ENCODE data around the gene KDM5A. TPM values are rescaled to one million over a fixed set of nuclear protein-coding genes. Genes with fewer than 3 reads are reported as not detected.
"Not testable (repeated sequence)": the region's sequence is repeated elsewhere in the genome, so short reads cannot be mapped to it uniquely, and the experiment has no call there.

KDM5A gene
- total RNA-seq, 1 donor from 2014 or later = 72.0 TPM

GRCh38 chr12:401235-402028 is 12.3 kb upstream of the KDM5A start, which contains the start of gene CCDC77:
CCDC77 (plus strand) TSS chr12:401644; CDS start chr12:409384, 7,740 bp downstream.
- DNase-seq = peak; percentile 93
- intact Hi-C loops (cut with DNase I) = no loop called here
- peak within 1 kb of the TSS; percentile 76 for H3K27ac ChIP-seq

GRCh38 chr12:400828-401227 is 11.7 kb upstream of the KDM5A start:
- intact Hi-C loops (cut with DNase I) = no loop called here
- no peaks in the 10 kb centered on the region for H3K36me3 ChIP-seq
- no peak for DNase-seq
- H3K27ac ChIP-seq = no peak overlapping the region
- H3K27me3 ChIP-seq = no peaks in the 10 kb centered on the region
- no peak for ATAC-seq
- no peaks in the 10 kb centered on the region for H3K9me3 ChIP-seq
- TF ChIP-seq CTCF (IDR thresholded peaks at IDR 0.05) = no peak
- H3K4me1 ChIP-seq = peaks cover 13% of the 10 kb centered on the region
- H3K4me3 ChIP-seq = peak overlapping the region; percentile 90

More at GRCh38 chr12:401235-402028, 12.3 kb upstream of the KDM5A start, which contains the start of gene CCDC77:
- Histone ChIP-seq H3K4me3 (peak within 1 kb of the TSS; percentile 90), H3K9me3 (no peaks in the 10 kb centered on the region), H3K4me1 (peaks cover 13% of the 10 kb centered on the region), H3K36me3 (no peaks in the 10 kb centered on the region), H3K27me3 (no peaks in the 10 kb centered on the region)
- peak; percentile 100 for ATAC-seq
- TF ChIP-seq CTCF (IDR thresholded peaks at IDR 0.05) = peak; percentile 27

GRCh38 chr12:388541-389141 is 479 bp downstream of the KDM5A start:
- peak overlapping the region; percentile 86 for H3K4me3 ChIP-seq
- peak overlapping the region; percentile 94 for H3K27ac ChIP-seq
- H3K27me3 ChIP-seq = no peaks in the 10 kb centered on the region
- DNase-seq = peak; percentile 67
- intact Hi-C loops (cut with DNase I) = no loop called here
- no peak for TF ChIP-seq CTCF (IDR thresholded peaks at IDR 0.05)
- peak; percentile 34 for ATAC-seq
- no peaks in the 10 kb centered on the region for H3K9me3 ChIP-seq
- H3K4me1 ChIP-seq = peaks cover 25% of the 10 kb centered on the region
- peaks cover 12% of the 10 kb centered on the region for H3K36me3 ChIP-seq

- peak overlapping the region; percentile 94 for H3K27ac ChIP-seq
- DNase-seq = no peak
Measured at GRCh38 chr12:388012-388411, 1.1 kb downstream of the KDM5A start.

GRCh38 chr12:386651-387050 is 2.5 kb downstream of the KDM5A start:
- Histone ChIP-seq H3K27me3 (no peaks in the 10 kb centered on the region), H3K9me3 (no peaks in the 10 kb centered on the region), H3K36me3 (peaks cover 32% of the 10 kb centered on the region), H3K4me1 (peaks cover 25% of the 10 kb centered on the region), H3K27ac (no peak overlapping the region), H3K4me3 (peak overlapping the region; percentile 86)
- no peak for TF ChIP-seq CTCF (IDR thresholded peaks at IDR 0.05)
- DNase-seq (no peak), ATAC-seq (no peak)
- intact Hi-C loops (cut with DNase I) = no loop called here

More at GRCh38 chr12:388012-388411, 1.1 kb downstream of the KDM5A start:
- H3K4me3 ChIP-seq = peak overlapping the region; percentile 86
- H3K9me3 ChIP-seq = no peaks in the 10 kb centered on the region
- TF ChIP-seq CTCF (IDR thresholded peaks at IDR 0.05) = no peak
- intact Hi-C loops (cut with DNase I) = no loop called here
- H3K27me3 ChIP-seq = no peaks in the 10 kb centered on the region
- no peak for ATAC-seq
- peaks cover 18% of the 10 kb centered on the region for H3K36me3 ChIP-seq
- H3K4me1 ChIP-seq = peaks cover 25% of the 10 kb centered on the region

- H3K9me3 ChIP-seq; H3K4me3 ChIP-seq; ATAC-seq; H3K27ac ChIP-seq; intact Hi-C loops (cut with DNase I); H3K27me3 ChIP-seq; H3K4me1 ChIP-seq; DNase-seq: not testable (repeated sequence)
- peaks cover 60% of the 10 kb centered on the region for H3K36me3 ChIP-seq
Measured at GRCh38 chr12:370739-371485, 18.2 kb downstream of the KDM5A start.

Measured in upper lobe of right lung (tissue), 1 donor.